Stimulated activated CD4-positive, alpha-beta T cell treated with anti-CD3 and anti-CD28 coated beads, Interleukin-4, amount 100 ng/mL, for 48 hours (primary cell): ENCODE measurements around the gene SPTBN4.
"Not testable (repeated sequence)": the region's sequence is repeated elsewhere in the genome, so short reads cannot be mapped to it uniquely, and the experiment has no call there.

Experiments used
- DNase-seq, 2 donors: peaks; one replicate each; pipeline ENCODE4 v3.0.0-alpha.2; 2020; ENCODE audit warnings: low read depth in 2 of 2

The SPTBN4 gene

GRCh38 chr19:40617961-40618360, 151.2 kb downstream of the SPTBN4 start:
- DNase-seq: no peak

GRCh38 chr19:40619333-40620160, 152.7 kb downstream of the SPTBN4 start:
- no peak for DNase-seq

GRCh38 chr19:40620161-40620485, 153.3 kb downstream of the SPTBN4 start:
- DNase-seq: no peak

GRCh38 chr19:40621283-40621682, 154.5 kb downstream of the SPTBN4 start:
- no peak for DNase-seq

DNA sequence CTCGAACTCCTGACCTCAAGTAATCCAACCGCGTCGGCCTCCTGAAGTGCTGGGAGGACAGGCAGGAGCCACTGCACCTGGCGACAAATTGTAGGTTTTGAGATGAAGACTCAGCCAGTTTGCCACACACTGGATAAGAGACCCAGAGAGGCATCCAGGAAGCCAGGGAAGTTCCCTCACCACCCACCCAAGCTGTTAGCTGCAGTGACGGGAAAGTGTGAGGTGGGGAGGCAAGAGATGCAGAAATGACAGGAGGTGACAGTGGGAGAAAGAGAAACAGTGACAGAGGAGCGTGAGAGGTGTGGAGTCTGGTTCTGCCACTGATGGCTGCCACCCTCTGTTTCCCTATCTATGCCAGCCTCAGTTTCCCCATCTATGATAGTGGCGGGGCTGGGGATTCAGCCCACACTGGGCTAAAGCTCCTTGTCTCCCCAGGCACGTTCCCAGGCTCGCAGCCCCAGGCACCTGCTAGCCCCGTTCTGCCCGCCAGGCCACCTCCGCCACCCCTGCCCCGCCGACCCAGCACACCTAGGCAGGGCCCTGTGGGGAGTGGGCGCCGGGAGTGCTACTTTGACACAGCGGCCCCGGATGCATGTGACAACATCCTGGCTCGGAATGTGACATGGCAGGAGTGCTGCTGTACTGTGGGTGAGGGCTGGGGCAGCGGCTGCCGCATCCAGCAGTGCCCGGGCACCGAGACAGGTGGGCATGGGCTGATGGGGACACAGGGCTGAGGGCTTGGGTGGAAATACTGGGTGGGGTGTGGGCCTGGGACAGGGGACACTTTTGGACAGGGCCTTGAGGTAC, 155.4 kb downstream of the SPTBN4 start:
- DNase-seq: no peak

DNA sequence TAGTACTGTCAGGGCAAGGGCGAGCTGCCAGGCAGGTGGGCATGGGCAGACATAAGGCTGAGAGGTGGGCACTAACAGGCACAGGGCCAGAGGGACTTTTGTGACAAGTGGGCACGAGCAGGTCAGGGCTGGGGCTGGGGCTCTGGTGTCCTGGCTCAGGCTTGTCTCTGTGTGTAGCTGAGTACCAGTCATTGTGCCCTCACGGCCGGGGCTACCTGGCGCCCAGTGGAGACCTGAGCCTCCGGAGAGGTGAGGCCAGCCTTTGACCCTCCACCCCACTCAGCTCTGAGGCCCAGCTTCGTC, 155.9 kb downstream of the SPTBN4 start:
- DNase-seq: no peak

DNA sequence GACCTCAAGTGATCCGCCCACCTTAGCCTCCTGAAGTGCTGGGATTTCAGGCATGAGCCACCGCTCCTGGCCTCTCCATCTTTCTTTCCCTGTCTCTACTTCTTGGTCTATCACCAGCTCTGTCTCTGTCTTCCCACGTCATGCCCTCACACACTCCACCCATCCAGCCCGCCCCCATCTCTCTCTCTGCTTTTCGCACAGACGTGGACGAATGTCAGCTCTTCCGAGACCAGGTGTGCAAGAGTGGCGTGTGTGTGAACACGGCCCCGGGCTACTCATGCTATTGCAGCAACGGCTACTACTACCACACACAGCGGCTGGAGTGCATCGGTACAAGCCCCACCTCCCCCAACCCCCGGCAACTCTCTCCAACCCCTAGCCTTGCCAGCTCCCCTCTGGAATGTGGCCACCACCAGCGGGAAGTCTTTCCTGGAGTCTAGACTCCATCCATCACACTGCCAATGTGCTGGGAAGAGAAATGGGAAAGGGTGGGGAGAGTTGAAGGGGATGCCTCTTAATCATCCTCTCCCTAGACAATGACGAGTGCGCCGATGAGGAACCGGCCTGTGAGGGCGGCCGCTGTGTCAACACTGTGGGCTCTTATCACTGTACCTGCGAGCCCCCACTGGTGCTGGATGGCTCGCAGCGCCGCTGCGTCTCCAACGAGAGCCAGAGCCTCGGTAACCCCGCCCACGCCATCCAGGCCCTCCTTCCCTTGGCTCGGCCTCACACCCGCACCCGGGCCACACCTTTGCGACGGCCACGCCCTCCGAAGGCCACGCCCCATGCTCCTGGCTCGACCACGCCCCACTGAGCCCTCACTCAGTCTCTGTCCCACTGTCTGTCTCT, 156.8 kb downstream of the SPTBN4 start:
- DNase-seq: no peak

GRCh38 chr19:40624369-40625153, 157.8 kb downstream of the SPTBN4 start:
- DNase-seq: not testable (repeated sequence)

- DNase-seq: no peak
Measured at GRCh38 chr19:40625406-40626120, 158.8 kb downstream of the SPTBN4 start.
